Pulmonary artery endothelial cell (primary cell): ENCODE measurements around the gene SGK1. TPM values are rescaled to one million over a fixed set of nuclear protein-coding genes. Genes with fewer than 3 reads are reported as not detected.
"Not testable (repeated sequence)": the region's sequence is repeated elsewhere in the genome, so short reads cannot be mapped to it uniquely, and the experiment has no call there.

Source experiments
- DNase-seq: peaks from one replicate; pipeline ENCODE4 v3.0.0-alpha.2; 2011; ENCODE audit warnings: low read depth, low spot score
- total RNA-seq: library from RNA; depleted of rRNA; stranded (reverse); fragments of >200 nt; gene quantifications from 2 replicates; pipeline ENCODE4 v1.2.3, GENCODE V29; 2014

The SGK1 gene
- total RNA-seq, 1 donor from 2014 or later: 242 TPM

- DNase-seq: not testable (repeated sequence)
These were observed 13.5 kb downstream of the SGK1 start for GRCh38 chr6:134304381-134304780.

DNA sequence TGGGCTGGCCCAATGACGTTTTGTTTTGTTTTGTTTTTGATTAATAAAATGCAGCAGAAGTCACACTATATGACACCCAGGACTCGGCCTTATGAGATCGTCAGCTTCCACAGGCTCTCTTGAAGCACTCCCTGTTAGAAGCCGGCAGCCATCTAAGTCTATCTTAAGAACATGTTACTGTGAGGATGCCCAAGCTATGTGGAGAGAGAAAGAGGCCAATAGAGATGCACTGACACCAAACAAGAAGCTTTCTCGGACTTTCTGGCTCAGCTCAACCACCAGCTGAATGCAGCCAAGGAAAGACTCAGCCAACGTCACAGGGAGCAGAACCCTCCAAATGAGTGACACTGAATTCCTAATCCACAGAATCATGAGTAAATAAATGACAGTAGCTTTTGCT, 14.0 kb downstream of the SGK1 start:
- no peak for DNase-seq

DNA sequence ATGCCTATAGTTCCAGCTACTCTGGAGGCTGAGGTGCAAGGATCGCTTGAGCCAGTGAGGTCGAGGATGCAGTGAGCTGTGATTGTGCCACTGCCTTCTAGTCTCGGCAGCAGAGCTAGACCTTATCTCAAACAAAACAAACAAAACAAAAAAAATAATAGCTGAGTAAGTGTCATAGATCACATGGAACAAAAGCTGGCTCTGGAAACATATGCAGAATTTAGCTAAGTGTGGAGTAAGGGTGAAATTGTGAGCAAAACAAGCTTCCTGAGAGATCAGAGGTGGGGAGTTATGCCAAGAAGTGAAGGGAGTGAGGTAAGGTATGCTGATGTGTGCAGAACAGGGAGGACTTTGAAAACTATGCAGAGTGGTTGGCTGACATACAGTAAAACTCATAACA, 18.7 kb downstream of the SGK1 start:
- peak; percentile 73 for DNase-seq

- DNase-seq: no peak
These were observed 21.1 kb downstream of the SGK1 start for GRCh38 chr6:134296762-134297161.

DNA sequence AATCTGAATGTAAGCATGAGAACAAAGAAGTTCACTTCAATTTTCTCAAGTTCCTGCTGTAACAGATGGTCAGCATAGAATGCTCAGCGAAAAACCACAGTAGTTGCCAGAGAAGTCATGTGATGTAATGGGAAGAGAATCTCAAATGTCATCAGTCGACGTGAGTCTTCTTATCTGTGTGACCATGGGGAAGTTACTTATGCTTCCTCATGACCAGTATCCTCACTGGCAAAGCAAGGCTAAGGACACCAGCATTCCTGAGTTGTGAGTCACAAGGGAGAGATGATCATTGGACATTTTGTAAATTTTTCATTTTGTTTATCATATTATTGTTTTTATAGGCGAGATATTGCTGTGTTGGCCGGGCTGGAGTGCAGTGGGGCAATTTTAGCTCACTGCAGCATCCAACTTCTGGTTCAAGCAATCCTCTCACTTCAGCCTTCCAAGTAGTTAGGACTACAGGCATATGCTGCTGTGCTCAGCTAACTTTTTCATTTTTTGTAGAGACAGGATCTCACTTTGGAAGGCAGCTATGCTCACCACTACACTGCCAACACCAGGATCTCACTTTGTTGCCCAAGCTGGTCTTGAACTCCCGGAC, 21.9 kb downstream of the SGK1 start:
- peak; percentile 99 for DNase-seq

- DNase-seq: no peak
These were observed 24.2 kb downstream of the SGK1 start for GRCh38 chr6:134293659-134294161.

- no peak for DNase-seq
These were observed 26.8 kb downstream of the SGK1 start for GRCh38 chr6:134291156-134291555.

DNA sequence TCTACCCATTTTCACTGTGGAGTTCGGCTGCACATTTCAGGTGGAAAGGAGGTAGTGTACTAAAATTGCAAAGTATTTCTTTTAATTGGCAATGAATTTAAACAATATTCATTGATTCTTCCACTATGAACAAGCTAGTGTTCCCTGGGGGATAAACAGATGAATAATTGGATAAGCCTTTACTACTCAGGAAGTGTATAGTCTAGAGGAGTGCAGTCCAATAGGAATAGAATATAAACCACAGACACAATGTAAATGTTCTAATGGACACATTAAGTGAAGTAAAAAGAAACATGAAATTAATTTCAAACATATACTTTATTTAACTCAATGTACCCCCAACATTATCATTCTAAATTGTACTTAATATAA, 28.7 kb downstream of the SGK1 start:
- DNase-seq: no peak

- peak; percentile 63 for DNase-seq
These were observed 29.2 kb downstream of the SGK1 start for GRCh38 chr6:134288538-134289203.

GRCh38 chr6:134287859-134288537, 29.9 kb downstream of the SGK1 start:
- no peak for DNase-seq

GRCh38 chr6:134282816-134283215, 35.1 kb downstream of the SGK1 start:
- DNase-seq: no peak

DNA sequence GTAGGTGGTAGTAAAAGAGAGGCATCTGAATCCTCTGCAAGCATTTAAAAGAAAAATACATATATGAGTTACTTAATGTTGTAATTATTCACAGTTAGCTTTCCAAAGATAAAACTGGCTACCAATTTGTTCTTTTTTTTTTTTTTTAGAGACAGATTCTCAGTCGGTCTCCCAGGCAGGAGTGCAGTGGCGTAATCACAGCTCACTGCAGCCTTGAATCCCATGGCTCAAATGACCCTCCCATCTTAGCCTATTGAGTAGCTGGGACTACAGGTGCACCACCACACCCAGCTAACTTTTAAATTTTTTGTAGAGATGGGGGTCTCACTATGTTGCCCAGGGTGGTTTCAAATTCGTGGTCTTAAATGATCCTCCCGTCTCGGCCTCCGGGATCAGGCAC, 36.5 kb downstream of the SGK1 start:
- no peak for DNase-seq

DNA sequence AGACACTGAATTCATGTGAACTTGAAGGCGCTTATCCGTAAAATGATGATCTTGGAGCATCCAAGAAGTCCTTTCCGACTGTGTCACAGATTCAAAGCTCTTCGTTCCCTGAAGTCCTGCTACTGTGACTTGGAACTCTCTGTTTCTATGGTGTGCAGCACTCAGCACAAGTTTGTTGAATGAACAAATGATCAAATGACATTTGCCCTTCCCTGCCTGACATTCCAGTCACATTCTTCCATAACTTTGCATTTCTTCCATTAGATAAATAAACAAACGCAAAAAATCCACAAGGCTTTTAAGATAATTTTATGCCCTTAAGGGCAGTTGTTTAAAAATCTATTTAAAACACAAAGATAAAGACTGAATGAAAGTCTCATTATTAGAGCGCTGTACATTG, 39.9 kb downstream of the SGK1 start:
- no peak for DNase-seq

DNA sequence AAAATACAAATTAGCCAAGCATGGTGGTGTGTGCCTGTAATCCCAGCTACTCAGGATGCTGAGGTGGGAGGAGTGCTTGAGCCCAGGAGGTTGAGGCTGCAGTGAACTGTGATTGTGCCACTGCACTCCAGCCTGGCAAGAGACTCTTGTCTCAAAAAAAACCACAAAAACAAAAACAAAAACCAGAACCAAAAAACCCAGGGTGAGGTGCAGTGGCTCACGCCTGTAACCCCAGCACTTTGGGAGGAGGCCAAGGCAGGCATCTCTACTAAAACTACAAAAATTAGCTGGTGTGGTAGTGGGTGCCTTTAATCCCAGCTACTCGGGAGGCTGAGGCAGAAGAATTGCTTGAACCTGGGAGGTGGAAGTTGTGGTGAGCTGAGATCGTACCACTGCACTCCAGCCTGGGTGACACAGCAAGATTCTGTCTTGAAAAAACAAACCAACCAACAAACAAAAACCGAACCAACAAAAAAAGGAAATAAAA, 41.0 kb downstream of the SGK1 start:
- not testable (repeated sequence) for DNase-seq

- DNase-seq: no peak
These were observed 45.5 kb downstream of the SGK1 start for GRCh38 chr6:134272374-134272773.

DNA sequence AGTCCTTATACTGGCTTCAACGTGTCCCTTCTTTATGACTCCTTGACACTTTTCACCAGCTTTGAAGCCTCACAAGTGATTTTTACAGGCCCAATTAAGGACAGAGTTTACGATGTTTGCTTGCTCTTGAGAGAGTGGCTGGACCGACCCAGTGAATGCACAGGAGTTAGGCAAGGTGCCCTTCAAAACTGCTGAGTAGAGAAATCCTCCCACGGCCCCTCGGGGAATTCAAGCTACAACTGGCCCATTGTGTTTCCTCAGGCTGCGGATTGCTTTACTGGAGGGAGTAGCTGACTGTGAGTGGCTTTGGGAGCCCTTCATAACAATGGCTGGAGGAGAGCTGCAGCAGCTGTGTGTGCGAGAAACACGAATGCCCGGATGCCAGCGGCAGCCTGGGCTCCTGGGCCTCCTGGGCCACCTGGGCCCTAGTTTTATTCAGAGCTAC, 50.0 kb downstream of the SGK1 start:
- no peak for DNase-seq

- DNase-seq: no peak
These were observed 51.1 kb downstream of the SGK1 start for GRCh38 chr6:134266776-134267175.

DNA sequence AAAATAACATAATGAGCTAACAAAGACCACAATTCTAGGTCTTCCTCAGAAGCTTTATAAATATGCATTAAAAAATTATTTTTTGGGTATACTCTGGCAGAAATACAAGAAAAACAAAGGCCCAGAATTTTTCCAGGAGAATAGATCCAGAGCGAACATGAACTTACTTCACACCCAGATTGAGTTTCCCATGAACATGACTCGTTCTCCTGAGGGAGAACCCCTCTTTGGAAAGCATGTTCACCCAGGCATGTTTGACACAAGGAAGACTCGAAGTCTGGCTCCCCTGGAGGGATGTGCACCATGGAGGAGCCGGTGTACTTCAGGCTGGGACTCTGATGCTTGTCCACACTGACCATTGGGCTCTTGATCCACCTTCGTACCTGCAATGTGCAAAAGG, 56.1 kb downstream of the SGK1 start:
- no peak for DNase-seq

DNA sequence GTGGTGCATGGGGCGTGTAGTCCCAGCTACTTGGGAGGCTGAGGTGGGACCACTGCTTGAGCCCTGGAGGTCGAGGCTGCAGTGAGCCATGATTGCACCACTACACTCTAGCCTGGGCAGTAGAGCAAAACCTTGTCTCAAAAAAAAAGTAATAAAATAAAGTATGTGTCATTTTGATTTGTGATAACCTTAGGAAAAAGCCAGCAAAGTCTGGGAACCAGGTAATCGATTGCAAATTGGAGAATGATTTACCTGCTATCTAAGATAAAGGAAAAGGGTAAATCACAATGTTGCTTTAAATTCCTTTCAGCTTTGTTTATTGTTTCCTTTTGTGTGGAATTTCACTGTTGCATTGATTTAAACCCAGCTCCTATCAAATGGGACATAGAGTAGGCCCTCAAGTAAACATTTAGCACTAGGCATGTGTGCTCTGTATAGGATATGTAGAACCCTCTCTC, 59.0 kb downstream of the SGK1 start:
- no peak for DNase-seq

DNA sequence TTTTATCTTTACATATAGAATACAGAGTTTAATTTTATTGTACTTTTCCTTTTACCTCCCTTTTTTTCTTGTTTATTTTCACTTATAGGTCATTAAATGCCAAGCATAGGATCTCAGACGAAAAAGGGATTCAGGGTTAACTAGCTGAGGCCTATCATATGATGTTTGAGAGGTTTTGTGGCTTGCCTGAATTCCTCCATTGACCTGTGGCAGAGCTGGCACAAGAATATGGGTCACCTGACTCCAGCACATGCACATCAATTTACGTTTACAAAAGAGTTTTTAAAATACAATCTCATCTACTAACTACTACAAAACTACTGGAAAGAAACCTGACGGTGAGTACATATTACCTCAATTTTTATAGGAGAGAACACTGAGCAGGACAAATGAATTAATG, 60.4 kb downstream of the SGK1 start:
- no peak for DNase-seq

GRCh38 chr6:134256862-134257261, 61.0 kb downstream of the SGK1 start:
- no peak for DNase-seq

DNA sequence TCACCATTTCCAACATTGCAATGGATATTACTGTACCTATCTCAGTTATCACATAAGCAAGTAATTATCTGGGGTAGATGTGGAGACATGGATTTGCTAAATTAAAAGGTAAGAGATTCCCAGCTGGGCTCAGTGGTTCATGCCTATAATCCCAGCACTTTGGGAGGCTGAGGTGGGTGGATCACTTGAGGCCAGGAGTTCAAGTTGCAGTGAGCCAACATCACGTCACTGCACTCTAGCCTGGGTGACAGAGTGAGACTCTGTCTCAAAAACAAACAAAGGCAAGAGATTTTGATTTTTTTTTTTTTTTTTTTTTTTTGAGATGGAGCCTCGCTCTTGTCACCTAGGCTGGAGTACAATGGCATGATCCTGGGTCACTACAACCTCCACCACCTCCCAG, 62.6 kb downstream of the SGK1 start:
- DNase-seq: not testable (repeated sequence)
